Measurements from ENCODE around the gene MAMDC4. TPM values are rescaled to one million over a fixed set of nuclear protein-coding genes. Genes with fewer than 3 reads are reported as not detected.

The MAMDC4 gene
- total RNA-seq, 1 donor from 2014 or later: 6.8 TPM

DNA sequence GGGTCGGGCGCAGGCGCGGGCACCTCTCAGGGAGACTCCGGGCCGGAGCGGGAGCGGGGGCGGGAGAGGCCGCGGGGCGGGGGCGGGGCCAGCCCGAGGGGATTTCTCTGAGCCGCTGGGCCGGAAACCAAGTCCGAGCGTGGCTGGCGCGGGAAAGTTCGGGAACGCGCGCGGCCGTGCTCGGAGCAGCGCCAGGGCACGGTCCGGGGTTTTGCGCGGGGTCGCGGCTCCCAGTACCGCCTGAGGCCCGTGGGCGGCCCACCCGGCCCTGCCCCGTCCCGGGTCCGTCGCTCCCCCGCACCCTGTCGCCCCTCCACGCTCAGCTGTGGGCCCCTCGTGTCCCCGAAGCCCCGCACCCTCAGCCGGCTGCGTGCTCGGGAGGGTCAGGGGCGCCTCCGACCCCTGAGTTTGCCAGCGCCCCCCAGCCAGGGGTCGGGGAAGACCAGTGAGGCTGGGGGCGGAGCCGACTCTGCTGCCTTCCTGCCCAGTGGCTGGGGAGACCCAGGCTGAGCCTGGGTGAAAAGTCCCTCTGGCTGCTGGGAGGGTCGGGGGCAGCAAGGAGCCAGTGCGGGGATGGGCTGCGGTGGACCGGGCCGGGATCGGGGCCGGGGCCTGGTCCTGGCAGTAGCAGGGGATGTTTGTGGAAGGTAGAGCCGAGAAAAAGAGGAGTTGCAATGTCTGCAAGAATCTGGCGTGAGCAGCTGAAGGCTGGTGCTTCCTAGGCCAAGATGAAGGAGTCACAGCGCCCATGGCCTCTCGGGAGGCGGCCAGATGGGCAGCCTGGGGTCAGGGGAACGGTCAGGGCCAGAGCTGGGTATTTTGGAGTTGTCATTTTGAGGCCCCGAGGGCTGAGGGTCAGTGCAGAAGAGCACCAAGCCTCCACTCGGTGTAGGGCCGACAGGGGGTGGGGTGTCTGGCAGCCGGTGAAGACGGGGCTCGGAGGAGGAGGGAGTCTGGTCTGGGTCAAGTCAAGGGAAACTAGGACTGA lies 34.8 kb downstream of the MAMDC4 start:
- no peak for DNase-seq (ENCODE audit: low read depth)

DNA sequence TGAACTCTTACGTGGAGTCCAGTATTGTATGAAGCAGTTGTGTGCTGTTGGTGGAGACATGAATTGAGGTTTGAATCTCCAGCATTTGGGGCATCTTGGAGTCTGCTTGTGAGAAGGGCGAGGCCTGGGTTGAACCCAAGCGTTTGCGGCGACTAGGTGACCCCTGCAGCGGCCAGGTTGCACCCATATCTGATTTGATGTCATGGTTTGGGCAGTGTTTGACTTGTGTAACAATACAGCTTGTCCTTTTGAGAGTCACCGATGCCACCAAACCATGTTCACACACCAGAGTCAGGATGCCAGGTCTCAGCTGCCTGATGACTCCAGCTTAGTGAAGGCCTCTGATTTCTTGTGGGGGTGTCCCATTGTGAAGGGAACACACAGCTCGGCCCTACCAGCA lies 36.3 kb downstream of the MAMDC4 start:
- DNase-seq (ENCODE audit: low read depth): no peak

GRCh38 chr9:136889858-136890257 lies 37.7 kb downstream of the MAMDC4 start:
- no peak for DNase-seq (ENCODE audit: low read depth)

DNA sequence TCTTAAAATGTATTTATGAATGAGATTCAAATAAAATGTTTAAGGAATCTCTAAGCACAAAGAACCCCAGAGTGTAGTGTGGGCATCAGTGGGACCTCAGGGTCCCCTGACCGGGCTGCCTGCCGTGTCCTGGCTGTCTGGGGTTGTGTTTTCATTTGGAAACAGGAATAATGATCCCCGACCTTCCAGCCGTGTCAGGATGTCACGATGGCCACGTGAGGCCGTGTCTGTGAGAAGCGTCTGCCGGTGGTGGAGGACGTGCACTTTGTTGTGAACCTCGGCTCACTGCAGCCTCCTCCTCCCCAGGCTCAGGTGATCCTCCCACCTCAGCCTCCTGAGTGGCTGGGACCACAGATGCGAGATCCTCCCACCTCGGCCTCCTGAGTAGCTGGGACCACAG lies 38.5 kb downstream of the MAMDC4 start:
- no peak for DNase-seq (ENCODE audit: low read depth)

DNA sequence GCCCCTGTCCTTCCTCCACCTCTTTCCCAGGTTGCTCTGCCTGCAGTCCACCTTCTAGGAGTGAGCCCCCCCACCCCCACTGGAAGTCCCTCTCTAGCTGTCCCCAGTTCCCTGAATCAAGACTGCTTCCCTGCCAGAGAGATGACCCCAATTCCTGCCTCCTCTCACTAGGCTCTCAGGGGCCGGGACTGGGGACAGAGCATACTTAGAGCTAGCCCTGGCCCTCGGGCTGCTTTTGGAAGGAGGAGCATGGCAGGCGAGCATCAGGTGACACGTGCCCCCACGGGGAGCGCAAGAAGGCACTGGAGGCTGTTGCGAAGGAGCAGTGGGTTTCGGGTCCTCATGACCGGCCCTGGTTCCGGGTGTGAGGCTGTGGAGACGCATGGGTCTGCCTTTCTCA lies 43.9 kb downstream of the MAMDC4 start:
- no peak for DNase-seq (ENCODE audit: low read depth)

- DNase-seq (ENCODE audit: low read depth): no peak
Observed at GRCh38 chr9:136898483-136899100, 46.4 kb downstream of the MAMDC4 start.

DNA sequence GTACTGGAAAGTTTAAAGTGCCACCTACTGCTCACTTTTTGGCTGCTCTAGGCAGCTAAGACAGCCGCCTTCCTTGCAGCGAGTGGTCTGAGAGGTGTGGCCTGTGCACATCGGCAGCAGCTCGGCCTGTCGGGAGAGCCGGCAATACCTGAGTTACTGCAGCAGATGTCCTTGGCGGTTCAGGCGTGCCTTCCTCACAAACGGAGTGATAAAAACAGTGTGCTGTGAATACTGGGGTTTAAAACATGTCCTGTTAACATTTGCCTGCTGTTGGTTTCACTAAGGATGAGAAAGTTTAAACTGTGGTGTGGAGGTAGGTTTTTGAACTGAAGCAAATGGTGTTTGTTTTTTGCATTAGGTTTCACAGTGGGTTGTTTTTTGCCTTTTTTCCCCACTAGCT lies 47.0 kb downstream of the MAMDC4 start:
- DNase-seq (ENCODE audit: low read depth): no peak

GRCh38 chr9:136900556-136900955 lies 48.4 kb downstream of the MAMDC4 start:
- no peak for DNase-seq (ENCODE audit: low read depth)

GRCh38 chr9:136900988-136901515 lies 48.9 kb downstream of the MAMDC4 start:
- no peak for DNase-seq (ENCODE audit: low read depth)

DNA sequence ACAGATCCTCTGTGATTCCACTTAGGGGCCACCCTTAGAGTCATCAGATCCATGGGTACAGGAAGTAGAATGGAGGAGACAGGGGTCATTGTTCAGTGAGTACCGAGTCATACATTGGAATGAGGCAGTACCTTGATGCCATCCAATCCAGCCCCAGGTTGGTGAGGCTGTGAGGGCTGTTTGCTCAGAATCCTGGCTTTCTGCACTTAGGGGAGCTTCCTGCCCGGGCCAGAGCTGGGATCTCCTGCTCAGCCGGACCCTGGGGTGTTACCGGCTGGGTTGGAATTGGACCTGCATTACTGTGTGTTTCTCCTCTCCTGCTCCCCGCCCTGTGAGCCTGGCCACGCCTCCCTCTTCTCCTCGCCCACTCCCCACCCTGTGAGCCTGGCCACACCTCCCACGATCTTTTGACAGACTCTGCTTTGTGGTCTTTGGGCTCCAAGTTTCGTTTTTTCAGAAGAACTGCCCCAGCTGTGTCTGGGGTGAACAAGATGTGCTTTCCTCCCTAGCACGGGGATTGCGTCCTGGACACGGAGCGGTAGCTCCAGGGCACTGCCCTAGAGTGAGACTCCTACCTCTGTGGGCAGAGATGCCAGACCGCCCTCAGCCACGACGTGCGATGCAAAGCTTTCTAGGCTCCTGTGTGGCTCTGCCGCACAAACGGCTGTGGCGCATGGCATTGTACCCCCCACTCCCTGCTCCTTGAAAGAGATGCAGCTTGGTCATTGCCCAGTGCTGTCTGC lies 49.5 kb downstream of the MAMDC4 start:
- peak; percentile 88 for DNase-seq (ENCODE audit: low read depth)

- peak; percentile 85 for DNase-seq (ENCODE audit: low read depth)
Observed at GRCh38 chr9:136902259-136902821, 50.2 kb downstream of the MAMDC4 start.

DNA sequence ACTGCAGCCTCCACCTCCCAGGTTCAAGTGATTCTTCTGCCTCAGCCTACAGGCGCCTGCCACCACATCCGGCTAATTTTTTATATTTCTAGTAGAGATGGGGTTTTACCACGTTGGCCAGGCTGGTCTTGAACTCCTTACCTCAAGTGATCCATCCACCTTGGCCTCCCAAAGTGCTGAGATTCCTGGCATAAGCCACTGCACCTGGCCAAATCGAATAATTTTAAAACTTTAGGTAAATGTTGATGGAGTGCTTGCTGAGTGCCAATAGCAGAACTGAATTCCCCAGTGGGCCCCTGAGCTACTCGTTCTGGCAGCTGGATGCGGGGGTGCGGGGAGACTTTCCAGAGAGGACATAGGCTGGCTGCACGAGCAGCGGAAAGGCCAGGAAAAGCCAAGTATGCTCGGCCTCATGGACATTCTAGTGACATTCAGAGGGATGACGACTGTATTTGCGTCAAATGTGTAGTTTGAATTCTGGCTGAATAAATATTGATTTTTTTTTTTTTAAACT lies 51.0 kb downstream of the MAMDC4 start:
- no peak for DNase-seq (ENCODE audit: low read depth)

- DNase-seq (ENCODE audit: low read depth): no peak
Observed at GRCh38 chr9:136906266-136906665, 54.1 kb downstream of the MAMDC4 start.

DNA sequence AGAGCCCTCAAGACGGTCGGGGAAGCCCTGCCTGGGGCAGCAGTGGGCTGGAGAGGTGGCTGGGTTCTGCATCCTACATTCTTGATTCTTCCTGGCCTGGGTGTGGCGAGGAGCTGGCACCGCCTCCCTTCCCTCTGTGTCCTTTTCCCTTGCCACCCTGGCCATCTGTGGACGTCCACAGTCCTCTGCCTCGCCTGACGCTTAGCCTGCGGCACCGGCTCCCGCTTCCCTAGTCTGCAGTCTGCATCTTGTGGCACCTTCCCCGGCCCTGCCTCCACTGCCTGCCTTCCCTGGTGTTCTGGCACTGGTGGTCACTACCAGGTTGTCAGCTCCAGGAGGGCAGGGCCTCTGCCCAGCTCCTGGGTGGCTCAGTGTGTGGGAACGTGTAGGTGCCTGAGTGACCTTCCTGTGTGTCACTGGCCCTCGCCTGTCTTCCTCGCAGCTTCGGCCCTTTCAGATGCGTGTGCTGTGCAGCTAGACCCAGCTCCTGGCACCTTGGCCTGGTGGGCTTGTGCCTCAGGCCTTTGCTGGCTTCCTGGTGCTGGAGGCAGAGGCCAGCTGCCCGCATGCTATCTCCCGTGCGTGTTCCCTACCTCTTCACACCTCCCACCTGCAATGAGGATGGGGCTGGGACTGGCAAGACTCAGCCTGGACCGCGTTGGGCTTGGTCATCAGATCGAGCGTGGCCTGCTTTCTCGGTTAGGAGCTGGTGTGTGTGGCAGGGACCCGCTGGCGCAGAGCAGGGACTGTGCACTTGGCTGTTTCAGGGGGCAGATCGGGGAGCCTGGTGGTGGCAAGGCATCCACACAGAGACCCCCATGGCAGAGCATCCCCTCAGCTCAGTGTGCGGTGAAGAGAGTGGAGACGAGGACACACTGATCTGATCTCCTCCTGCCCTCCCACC lies 55.1 kb downstream of the MAMDC4 start:
- no peak for DNase-seq (ENCODE audit: low read depth)

Other genes with a start within 250 kb of the MAMDC4 start
- 3.8 and 19.4 TPM in 2 replicates for gene EGFL7, start 189.4 kb upstream of the MAMDC4 start, total RNA-seq
- 53.8 and 70.5 TPM in 2 replicates for gene AGPAT2, start 164.9 kb upstream of the MAMDC4 start, total RNA-seq
- gene DIPK1B, start 139.8 kb upstream of the MAMDC4 start, total RNA-seq: 0.52 and 4.0 TPM in 2 replicates
- not detected in 2 replicates for gene LCN10, start 109.4 kb upstream of the MAMDC4 start, total RNA-seq
- not detected in 2 replicates for gene LCN6, start 103.8 kb upstream of the MAMDC4 start, total RNA-seq
- not detected in 2 replicates for gene LCN8, start 94.1 kb upstream of the MAMDC4 start, total RNA-seq
- not detected in 2 replicates for gene LCN15, start 87.8 kb upstream of the MAMDC4 start, total RNA-seq
- 29.9 and 115 TPM in 2 replicates for gene TMEM141, start 61.0 kb upstream of the MAMDC4 start, total RNA-seq
- 0.94 TPM in 1 of 2 replicates, not detected in the other for gene CCDC183, start 56.0 kb upstream of the MAMDC4 start, total RNA-seq
- gene RABL6, start 44.4 kb upstream of the MAMDC4 start, total RNA-seq: 51.1 and 61.0 TPM in 2 replicates
- 0.35 and 1.8 TPM in 2 replicates for gene AJM1, start 9.9 kb upstream of the MAMDC4 start, total RNA-seq
- 81.7 and 82.1 TPM in 2 replicates for gene PHPT1, start 2.9 kb upstream of the MAMDC4 start, total RNA-seq
- gene EDF1, start 14.0 kb downstream of the MAMDC4 start, total RNA-seq: 372 and 398 TPM in 2 replicates
- gene TRAF2, start 34.2 kb downstream of the MAMDC4 start, total RNA-seq: 16.3 and 21.9 TPM in 2 replicates
- 195 and 249 TPM in 2 replicates for gene FBXW5, start 92.4 kb downstream of the MAMDC4 start, total RNA-seq
- 0.10 and 1.7 TPM in 2 replicates for gene C8G, start 92.9 kb downstream of the MAMDC4 start, total RNA-seq
- gene LCN12, start 99.9 kb downstream of the MAMDC4 start, total RNA-seq: 0.40 TPM in 1 of 2 replicates, not detected in the other
- 0.45 TPM in 1 of 2 replicates, not detected in the other for gene PTGDS, start 125.2 kb downstream of the MAMDC4 start, total RNA-seq
- not detected in 2 replicates for gene LCNL1, start 130.6 kb downstream of the MAMDC4 start, total RNA-seq
- gene PAXX, start 140.1 kb downstream of the MAMDC4 start, total RNA-seq: 13.6 and 26.9 TPM in 2 replicates
- gene CLIC3, start 144.2 kb downstream of the MAMDC4 start, total RNA-seq: 0.85 and 1.9 TPM in 2 replicates
- gene ABCA2, start 175.9 kb downstream of the MAMDC4 start, total RNA-seq: 7.5 and 53.0 TPM in 2 replicates
- gene FUT7, start 179.7 kb downstream of the MAMDC4 start, total RNA-seq: not detected in 2 replicates
- gene NPDC1, start 193.8 kb downstream of the MAMDC4 start, total RNA-seq: 7.1 and 21.6 TPM in 2 replicates
- gene ENTPD2, start 201.7 kb downstream of the MAMDC4 start, total RNA-seq: 0.17 and 0.35 TPM in 2 replicates
- 0.99 and 12.0 TPM in 2 replicates for gene SAPCD2, start 218.2 kb downstream of the MAMDC4 start, total RNA-seq
- 6.4 and 7.1 TPM in 2 replicates for gene UAP1L1, start 225.2 kb downstream of the MAMDC4 start, total RNA-seq
- gene MAN1B1, start 234.6 kb downstream of the MAMDC4 start, total RNA-seq: 67.6 and 71.4 TPM in 2 replicates